Gastroesophageal sphincter (tissue), 4 donors: ENCODE results near the gene SEL1L. TPM values are rescaled to one million over a fixed set of nuclear protein-coding genes. Genes with fewer than 3 reads are reported as not detected.

Experiments used
- ATAC-seq: fragments of 150-250 bp; one replicate; pipeline ENCODE4 v1.9.1; 2016; ENCODE audit warnings: mild to moderate bottlenecking, moderate library complexity
- H3K27ac ChIP-seq, 4 donors: fragments of 200-600 bp; sonication (generic) in 3 of 4; 1 replicate in 3 of 4; 2 replicates in 1 of 4; pipeline ENCODE4 v1.5.1; 2016 to 2019
- H3K27me3 ChIP-seq: fragments of 200-600 bp; sonication (generic); one replicate; pipeline ENCODE4 v1.5.1; 2019
- H3K36me3 ChIP-seq, 2 donors: fragments of 200-600 bp; sonication (generic); one replicate each; pipeline ENCODE4 v1.5.1; 2019; ENCODE audit warnings: control low read depth in 1 of 2
- H3K4me1 ChIP-seq, 3 donors: fragments of 200-600 bp; sonication (generic); 1 replicate in 2 of 3; 2 replicates in 1 of 3; pipeline ENCODE4 v1.5.1; 2016 to 2019; ENCODE audit warnings: control low read depth in 2 of 3
- H3K4me3 ChIP-seq, 2 donors: fragments of 200-600 bp; sonication (generic); one replicate each; pipeline ENCODE4 v1.5.1; 2019; ENCODE audit warnings: mild to moderate bottlenecking in 1 of 2, moderate library complexity in 1 of 2
- H3K9me3 ChIP-seq, 3 donors: fragments of 200-600 bp; sonication (generic); one replicate each; pipeline ENCODE4 v1.5.1; 2017 to 2019; ENCODE audit warnings: control low read depth in 2 of 3
- EP300 ChIP-seq: sonication (generic); formaldehyde crosslinking; IDR thresholded peaks from one replicate; pipeline ENCODE4 v1.6.1; 2017; ENCODE audit warnings: antibody characterized with exemption, mild to moderate bottlenecking
- POLR2A ChIP-seq, 2 donors: fragments of 450-650 bp; IDR thresholded peaks; one replicate each; pipeline ENCODE4 v1.6.1; 2017; ENCODE audit warnings: antibody characterized with exemption in 2 of 2, mild to moderate bottlenecking in 2 of 2, moderate library complexity in 1 of 2
- POLR2AphosphoS5 ChIP-seq: sonication (generic); formaldehyde crosslinking; IDR thresholded peaks from one replicate; pipeline ENCODE4 v1.6.1; 2017; ENCODE audit warnings: antibody characterized with exemption
- WGBS, 2 donors: methylation state at CpG; one replicate each; pipeline ENCODE4 v1.1.5; 2018; ENCODE audit warnings: low coverage in 1 of 2; 5-methylcytosine and 5-hydroxymethylcytosine counted together
- total RNA-seq, 4 donors: library from RNA; depleted of rRNA; stranded (reverse); fragments of >200 nt; gene quantifications; one replicate each; pipeline ENCODE4 v1.1.0, GENCODE V29; 2016
- TF ChIP-seq, protein P1 (sequence below), 4 experiments: fragments of 200-600 bp in 2 of 4; fragments of 450-650 bp in 2 of 4; sonication (generic) in 1 of 4; IDR thresholded peaks; one replicate each; pipeline ENCODE4 v1.5.1; 2017 to 2019; ENCODE audit warnings: antibody characterized with exemption in 4 of 4, mild to moderate bottlenecking in 2 of 4, moderate library complexity in 2 of 4

The SEL1L gene
- total RNA-seq, 4 donors from 2014 or later: 53.7 to 82.8 (median 71.6) TPM

DNA sequence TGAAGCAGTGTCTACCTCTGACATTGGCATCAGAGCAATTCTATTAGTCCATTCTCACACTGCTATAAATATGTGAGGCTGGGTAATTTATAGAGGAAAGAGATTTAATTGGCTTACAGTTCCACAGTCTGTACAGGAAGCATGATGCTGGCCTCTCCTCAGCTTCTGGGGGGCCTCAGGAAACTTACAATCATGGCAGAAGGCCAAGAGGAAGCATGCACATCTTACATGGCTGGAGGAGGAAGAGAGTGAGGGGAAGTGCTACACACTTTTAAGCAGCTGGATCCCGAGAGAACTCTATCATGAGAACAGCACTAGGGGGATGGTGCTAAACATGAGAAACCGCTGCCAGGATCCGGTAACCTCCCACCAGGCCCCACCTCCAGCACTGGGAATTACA is 25.7 kb upstream of the SEL1L start:
- no peaks in the 10 kb centered on the region for H3K36me3 ChIP-seq
- H3K27me3 ChIP-seq: no peaks in the 10 kb centered on the region
- ATAC-seq: no peak
- TF ChIP-seq POLR2AphosphoS5: no peak
- no peak for TF ChIP-seq POLR2A (IDR thresholded peaks at IDR 0.05)
- no peak for TF ChIP-seq EP300
- TF ChIP-seq, protein P1, sequence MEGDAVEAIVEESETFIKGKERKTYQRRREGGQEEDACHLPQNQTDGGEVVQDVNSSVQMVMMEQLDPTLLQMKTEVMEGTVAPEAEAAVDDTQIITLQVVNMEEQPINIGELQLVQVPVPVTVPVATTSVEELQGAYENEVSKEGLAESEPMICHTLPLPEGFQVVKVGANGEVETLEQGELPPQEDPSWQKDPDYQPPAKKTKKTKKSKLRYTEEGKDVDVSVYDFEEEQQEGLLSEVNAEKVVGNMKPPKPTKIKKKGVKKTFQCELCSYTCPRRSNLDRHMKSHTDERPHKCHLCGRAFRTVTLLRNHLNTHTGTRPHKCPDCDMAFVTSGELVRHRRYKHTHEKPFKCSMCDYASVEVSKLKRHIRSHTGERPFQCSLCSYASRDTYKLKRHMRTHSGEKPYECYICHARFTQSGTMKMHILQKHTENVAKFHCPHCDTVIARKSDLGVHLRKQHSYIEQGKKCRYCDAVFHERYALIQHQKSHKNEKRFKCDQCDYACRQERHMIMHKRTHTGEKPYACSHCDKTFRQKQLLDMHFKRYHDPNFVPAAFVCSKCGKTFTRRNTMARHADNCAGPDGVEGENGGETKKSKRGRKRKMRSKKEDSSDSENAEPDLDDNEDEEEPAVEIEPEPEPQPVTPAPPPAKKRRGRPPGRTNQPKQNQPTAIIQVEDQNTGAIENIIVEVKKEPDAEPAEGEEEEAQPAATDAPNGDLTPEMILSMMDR (IDR thresholded peaks at IDR 0.05): no peak
- no peaks in the 10 kb centered on the region for H3K4me1 ChIP-seq
- H3K27ac ChIP-seq: no peak overlapping the region
- H3K9me3 ChIP-seq: no peaks in the 10 kb centered on the region
- no peak overlapping the region for H3K4me3 ChIP-seq
- 50 to 59% methylated on average over 2 to 3 of the region's 3 CpGs for WGBS, 2 donors

DNA sequence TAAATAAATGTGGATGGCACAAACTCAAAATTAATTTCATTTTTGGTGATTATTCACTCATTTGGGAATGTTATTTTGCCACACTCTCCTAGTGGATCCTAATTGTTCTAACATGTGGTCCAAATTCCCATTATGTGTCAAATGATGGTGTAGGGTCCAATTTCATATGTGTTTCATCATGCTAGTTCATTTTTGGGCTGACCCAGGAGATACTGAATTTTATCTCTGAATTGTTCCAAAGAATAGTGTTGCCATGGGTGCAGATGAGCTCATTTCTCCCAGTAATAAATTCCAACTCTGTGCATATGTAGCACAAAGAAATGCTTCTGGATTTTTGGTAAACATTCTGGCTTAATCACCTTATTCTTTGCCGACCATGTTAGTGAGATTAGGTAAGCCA is 23.5 kb upstream of the SEL1L start:
- Histone ChIP-seq H3K4me3 (no peak overlapping the region), H3K27me3 (no peaks in the 10 kb centered on the region), H3K4me1 (no peaks in the 10 kb centered on the region), H3K9me3 (no peaks in the 10 kb centered on the region), H3K36me3 (no peaks in the 10 kb centered on the region), H3K27ac (no peak overlapping the region)
- 45 to 60% methylated on average over 1 of the region's 1 CpG for WGBS, 2 donors
- TF ChIP-seq POLR2AphosphoS5 (no peak), POLR2A (IDR thresholded peaks at IDR 0.05) (no peak), EP300 (no peak)
- TF ChIP-seq, protein P1 (IDR thresholded peaks at IDR 0.05): no peak
- no peak for ATAC-seq

DNA sequence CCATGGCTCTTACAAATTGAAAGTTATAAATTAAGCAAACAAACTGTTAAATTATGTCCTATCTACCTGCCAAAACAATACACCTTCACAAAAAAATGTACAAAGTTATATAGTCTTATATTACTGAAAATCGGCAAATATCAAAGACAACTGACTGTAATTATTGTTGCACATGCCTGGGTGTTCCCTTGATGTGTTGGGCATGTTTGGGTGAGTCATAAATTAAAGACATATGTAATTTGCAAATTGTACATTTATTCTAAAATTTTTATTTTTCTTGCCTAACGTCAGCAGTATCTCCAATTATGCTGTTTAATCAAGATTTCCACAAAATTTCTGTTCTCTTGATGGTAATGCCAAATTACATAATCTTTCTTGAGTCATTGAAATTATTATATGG is 22.0 kb upstream of the SEL1L start:
- ATAC-seq: no peak
- H3K4me3 ChIP-seq: no peak overlapping the region
- H3K4me1 ChIP-seq: no peaks in the 10 kb centered on the region
- H3K9me3 ChIP-seq: no peaks in the 10 kb centered on the region
- no peak overlapping the region for H3K27ac ChIP-seq
- no peaks in the 10 kb centered on the region for H3K27me3 ChIP-seq
- H3K36me3 ChIP-seq: no peaks in the 10 kb centered on the region
- TF ChIP-seq POLR2A (IDR thresholded peaks at IDR 0.05): no peak
- TF ChIP-seq EP300: no peak
- TF ChIP-seq, protein P1 (IDR thresholded peaks at IDR 0.05): no peak
- TF ChIP-seq POLR2AphosphoS5: no peak
- 56 to 70% methylated on average over 2 of the region's 2 CpGs for WGBS, 2 donors

DNA sequence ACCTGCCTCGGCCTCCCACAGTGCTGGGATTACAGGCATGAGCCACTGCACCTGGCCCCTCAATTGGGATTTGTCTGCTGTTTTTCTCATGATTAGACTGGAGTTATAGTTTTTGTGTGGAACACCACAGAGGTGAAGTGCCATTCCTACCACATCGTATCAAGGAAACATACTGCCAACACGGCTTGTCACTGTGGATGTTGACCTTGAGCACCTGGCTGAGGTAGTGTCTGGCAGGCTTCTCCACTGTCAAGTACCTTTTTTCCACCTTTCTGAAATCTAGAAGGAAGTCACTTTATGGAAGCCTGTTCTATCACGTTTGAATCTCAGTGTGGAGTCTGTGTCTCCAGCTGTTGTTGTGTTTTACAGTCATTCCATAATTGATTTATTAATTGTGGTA is 21.4 kb upstream of the SEL1L start:
- Histone ChIP-seq H3K4me3 (no peak overlapping the region), H3K27me3 (no peaks in the 10 kb centered on the region), H3K4me1 (no peaks in the 10 kb centered on the region), H3K9me3 (no peaks in the 10 kb centered on the region), H3K27ac (no peak overlapping the region), H3K36me3 (no peaks in the 10 kb centered on the region)
- TF ChIP-seq POLR2AphosphoS5: no peak
- TF ChIP-seq POLR2A (IDR thresholded peaks at IDR 0.05): no peak
- TF ChIP-seq, protein P1 (IDR thresholded peaks at IDR 0.05): no peak
- TF ChIP-seq EP300: no peak
- WGBS, 2 donors: 46 to 77% methylated on average over 2 to 4 of the region's 4 CpGs
- no peak for ATAC-seq

DNA sequence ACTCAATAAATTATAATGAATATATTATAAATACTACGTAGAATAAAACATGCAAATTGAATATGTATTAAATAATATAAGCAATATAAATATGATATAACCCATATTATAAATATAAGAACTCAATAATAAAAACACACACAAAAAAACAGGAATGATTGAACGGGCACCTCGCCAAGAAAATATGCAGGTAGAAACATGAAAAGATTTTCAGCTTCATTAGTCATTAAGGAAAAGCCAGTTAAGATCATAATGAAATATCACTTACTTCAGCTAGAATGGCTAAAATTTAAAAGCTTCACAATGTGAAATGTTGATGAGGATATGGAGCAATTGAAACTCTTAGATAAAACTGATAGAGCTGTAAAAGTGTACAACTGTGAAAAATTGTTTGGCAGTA is 17.8 kb upstream of the SEL1L start:
- H3K27me3 ChIP-seq: no peaks in the 10 kb centered on the region
- no peak overlapping the region for H3K4me3 ChIP-seq
- WGBS, 2 donors: 80 to 84% methylated on average over 2 to 3 of the region's 3 CpGs
- no peaks in the 10 kb centered on the region for H3K4me1 ChIP-seq
- TF ChIP-seq, protein P1 (IDR thresholded peaks at IDR 0.05): no peak
- TF ChIP-seq POLR2AphosphoS5: no peak
- ATAC-seq: no peak
- no peaks in the 10 kb centered on the region for H3K36me3 ChIP-seq
- H3K27ac ChIP-seq: no peak overlapping the region
- no peaks in the 10 kb centered on the region for H3K9me3 ChIP-seq
